ENCODE data around the gene PNKD.
A peak's percentile ranks its signal among the peaks of the same experiment; 100 is the strongest.

Gene PNKD

GRCh38 chr2:218383892-218384519 is 113.7 kb downstream of the PNKD start:
- DNase-seq: no peak

- no peak for DNase-seq
Measured at GRCh38 chr2:218384975-218385374, 114.7 kb downstream of the PNKD start.

- no peak for DNase-seq
Measured at GRCh38 chr2:218386505-218387368, 116.4 kb downstream of the PNKD start.

GRCh38 chr2:218387369-218388194 is 117.3 kb downstream of the PNKD start:
- DNase-seq: no peak

- DNase-seq: no peak
Measured at GRCh38 chr2:218389333-218390150, 119.2 kb downstream of the PNKD start.

GRCh38 chr2:218391202-218391601 is 120.9 kb downstream of the PNKD start:
- DNase-seq: no peak

- DNase-seq: no peak
Measured at GRCh38 chr2:218392459-218392858, 122.1 kb downstream of the PNKD start.

- DNase-seq: no peak
Measured at GRCh38 chr2:218392891-218393462, 122.7 kb downstream of the PNKD start.

GRCh38 chr2:218393750-218394290 is 123.5 kb downstream of the PNKD start:
- no peak for DNase-seq

- DNase-seq: no peak
Measured at GRCh38 chr2:218394298-218395089, 124.2 kb downstream of the PNKD start.

- DNase-seq: no peak
Measured at GRCh38 chr2:218395090-218395444, 124.7 kb downstream of the PNKD start.

- no peak for DNase-seq
Measured at GRCh38 chr2:218395456-218395825, 125.1 kb downstream of the PNKD start.

- DNase-seq: peak; percentile 95
Measured at GRCh38 chr2:218395826-218396687, 125.7 kb downstream of the PNKD start.

Measured in central memory CD4-positive, alpha-beta T cell (primary cell).